LHCN-M2 (cell line): ENCODE results near the gene MGAT4A. TPM values are rescaled to one million over a fixed set of nuclear protein-coding genes. Genes with fewer than 3 reads are reported as not detected.
"Not testable (repeated sequence)": the region's sequence is repeated elsewhere in the genome, so short reads cannot be mapped to it uniquely, and the experiment has no call there.

Experiments used
- DNase-seq: peaks from one replicate; pipeline ENCODE4 v3.0.0-alpha.2; 2012; ENCODE audit warnings: low read depth
- total RNA-seq: library from RNA; depleted of rRNA; stranded (reverse); fragments of >200 nt; gene quantifications from 2 replicates; pipeline ENCODE4 v1.2.3, GENCODE V29; 2014

MGAT4A gene
- total RNA-seq, 1 experiment from 2014 or later: 0.17 TPM

DNA sequence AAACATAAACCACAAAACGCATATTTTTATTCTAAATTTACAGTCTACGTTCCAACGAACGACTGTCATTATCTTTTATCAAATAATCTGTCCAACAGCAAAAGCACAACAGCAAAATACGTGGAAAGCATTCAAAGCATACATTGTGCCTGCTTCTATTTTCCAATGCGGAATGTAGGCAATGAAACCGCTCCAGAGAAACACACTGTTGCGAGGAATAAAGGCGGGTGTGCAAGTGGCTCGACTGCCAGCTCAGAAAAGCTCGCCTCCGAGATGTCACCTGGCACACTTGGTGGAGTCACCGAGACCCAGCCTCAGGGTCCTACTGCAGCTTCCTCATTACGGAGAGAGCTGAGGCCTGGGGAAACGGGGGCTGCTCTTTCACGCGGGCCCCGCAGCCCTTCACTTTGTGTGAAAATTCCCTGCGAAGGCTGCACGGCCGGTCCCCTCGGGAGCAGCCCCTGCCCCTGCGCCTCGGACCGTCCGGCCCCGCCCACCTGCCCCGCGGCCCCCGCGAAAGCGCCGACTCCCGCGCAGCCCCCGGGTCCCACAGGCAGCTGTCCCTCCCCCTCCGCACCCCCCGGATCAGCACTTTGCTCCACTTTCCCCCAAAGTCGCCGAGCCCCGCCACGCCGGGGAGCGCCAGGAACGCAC, 752 bp downstream of the MGAT4A start:
- no peak for DNase-seq

DNA sequence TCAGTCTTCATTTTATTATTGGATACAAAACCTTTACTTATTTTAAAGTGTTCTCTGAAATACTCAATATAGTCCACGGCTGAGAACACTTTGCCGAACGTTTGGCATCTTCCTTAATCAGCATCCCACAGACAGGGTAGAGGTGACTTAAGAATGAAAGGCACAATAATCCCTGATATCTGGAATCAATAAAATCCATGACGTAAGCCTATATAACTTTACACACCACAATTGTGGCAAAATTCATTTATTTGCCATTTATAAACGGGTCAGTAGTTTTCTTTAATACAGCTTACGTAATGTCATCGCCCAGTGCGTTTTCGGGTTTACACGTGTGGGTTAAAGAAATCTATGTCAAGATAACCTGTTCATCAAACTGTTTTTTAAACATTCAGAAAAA, 1.3 kb downstream of the MGAT4A start:
- no peak for DNase-seq

DNA sequence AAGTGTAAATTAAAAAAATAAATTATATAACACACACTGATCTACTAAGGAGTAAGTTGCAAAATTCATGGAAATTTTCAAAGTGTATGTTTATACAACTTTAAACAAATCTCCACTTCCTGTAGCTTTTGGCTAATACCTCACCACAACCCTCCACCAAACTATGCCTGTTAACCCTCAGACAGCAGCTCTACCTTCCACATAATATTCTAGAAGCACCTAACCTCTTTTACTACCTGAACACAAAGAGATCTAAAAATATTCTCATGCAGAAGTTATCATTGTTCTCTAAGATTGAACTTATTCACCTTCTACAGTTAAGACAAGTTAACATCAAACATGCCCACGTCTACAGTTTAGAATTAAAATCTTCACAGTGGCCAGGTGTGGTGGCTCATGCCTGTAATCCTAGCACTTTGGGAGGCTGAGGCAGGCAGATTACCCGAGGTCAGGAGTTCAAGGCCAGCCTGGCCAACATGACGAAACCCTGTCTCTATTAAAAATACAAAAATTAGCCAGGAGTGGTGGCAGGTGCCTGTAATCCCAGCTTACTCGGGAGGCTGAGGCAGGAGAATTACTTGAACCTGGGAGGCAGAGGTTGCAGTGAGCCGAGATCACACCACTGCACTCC, 2.7 kb downstream of the MGAT4A start:
- DNase-seq: not testable (repeated sequence)

DNA sequence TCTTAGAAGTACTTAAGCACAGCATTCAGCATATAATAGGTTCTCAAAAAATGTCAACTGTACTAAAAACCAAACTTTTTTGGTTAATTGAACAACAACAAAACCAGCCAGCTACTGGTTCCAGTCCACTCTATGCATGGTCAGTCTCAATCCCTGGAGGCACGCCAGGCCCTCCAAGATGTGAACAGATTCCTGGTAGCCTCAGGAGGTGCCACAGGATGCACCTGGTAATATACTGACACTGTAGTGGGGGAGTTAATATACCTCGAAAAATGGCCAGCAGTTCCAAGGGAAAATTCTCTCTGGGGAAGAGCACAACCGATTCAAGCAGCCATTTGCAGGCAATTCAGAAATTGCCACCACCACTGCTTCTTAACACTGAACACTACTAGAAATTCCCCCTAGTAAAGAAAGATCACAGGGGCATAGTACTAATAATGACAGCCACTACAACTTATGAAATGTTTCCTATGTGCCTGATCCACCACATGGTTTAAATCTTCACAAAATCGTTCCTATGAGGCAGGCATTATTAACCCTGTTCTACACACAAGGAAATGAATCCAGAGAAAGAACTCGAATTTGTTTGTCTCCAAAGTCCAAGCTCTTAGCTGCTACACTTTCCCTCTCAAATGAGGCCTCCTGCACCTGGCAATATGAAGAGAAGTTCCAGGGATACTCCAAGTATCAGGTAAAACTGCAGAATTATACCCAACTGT, 3.4 kb downstream of the MGAT4A start:
- DNase-seq: no peak

DNA sequence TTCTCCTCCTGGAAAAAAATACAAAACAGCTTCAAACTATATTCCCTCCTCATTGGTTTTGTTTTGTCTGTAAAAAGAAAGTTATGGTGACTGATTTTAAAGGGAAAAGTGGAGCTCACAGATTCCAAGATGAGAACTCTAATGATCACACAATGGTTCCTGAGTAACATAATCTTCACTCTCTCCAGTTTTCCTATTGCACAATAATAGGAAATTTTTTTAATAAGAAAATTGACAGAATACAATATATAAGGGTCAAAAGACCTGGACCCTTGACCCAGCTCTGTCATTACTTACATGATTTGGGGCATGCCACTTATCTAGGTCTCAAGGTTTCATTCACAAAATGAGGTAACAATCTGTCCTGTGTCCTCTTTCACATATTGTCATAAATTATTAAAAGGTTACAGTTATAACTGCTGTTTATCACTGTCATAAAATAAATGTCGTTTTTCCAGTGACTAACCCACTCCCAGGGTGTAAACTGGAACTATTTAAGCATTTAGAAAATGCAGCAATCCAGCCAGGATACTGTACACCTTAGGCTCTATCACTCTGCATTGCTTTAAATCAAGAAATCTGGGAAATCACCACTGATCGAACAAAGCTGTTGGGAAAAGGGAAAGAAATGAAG, 4.1 kb downstream of the MGAT4A start:
- no peak for DNase-seq

DNA sequence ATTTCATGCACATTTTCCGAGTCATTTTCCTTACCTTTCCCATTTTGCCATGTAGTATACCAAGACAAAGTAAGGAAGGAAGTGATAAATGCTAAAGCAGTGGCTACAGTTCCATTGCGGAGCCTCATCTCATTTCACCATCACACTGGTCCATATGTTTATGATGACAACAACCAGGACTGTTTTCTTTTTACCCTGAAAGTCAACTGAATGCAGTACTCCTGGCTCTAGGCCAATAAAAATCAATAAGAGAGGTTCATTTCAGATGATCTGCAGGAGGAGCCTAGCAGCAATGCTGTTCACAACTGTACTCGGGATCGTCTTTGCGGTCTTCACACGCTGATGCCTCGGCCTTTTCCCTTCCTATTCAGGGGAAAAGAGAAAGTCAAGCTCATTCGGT, 4.7 kb downstream of the MGAT4A start:
- DNase-seq: no peak

DNA sequence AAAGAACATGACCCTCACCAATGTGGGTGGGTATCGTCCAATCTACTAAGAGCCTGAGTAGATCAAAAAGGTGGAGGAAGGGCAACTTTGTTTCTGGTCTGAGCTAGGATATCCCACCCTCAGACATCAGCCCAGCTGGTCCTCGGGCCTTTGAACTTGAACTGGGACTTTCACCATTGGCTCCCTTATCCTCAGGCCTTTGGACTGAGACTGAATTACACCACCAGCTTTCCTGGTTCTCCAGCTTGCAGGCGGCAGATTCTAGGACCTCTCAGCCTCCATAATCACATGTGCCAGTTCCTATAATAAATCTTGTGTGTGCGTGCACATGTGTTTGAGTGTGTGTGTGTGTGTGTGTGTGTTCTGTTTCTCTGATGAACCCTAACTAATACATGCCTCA, 10.6 kb downstream of the MGAT4A start:
- no peak for DNase-seq

DNA sequence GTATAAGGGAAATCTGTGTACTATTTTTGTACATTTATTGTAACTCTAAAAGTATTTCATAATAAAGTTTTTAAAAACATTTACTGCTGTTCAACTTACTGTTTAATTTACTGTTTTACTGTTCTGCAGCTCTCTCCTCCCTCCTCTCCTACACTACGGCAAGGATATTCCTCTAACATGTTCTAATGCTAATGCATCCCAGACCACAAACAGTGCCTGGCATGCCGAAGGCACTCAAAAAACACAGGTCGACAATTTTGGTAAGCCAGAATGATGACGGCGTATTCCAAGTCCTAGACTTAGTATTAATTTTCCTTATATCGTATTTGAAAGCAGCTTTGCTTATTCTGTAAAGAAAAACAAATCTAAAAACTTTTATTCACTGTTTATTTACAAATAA, 13.3 kb downstream of the MGAT4A start:
- no peak for DNase-seq

DNA sequence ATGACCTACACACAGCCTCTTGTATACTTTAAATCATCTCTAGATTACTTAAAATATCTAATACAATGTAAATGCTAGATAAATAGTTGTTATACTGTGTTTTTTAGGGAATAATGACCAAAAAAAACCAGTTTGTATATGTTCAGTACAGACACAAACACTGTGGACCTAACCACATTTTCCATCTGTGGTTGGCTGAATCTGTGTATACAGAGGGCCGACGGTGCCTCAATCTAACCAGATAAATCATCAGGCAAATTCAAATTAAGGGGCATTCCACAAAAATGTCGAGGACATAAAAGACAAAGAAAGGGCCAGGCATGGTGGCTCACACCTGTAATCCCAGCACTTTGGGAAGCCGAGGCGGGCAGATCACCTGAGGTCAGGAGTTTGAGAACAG, 14.1 kb downstream of the MGAT4A start:
- DNase-seq: no peak

DNA sequence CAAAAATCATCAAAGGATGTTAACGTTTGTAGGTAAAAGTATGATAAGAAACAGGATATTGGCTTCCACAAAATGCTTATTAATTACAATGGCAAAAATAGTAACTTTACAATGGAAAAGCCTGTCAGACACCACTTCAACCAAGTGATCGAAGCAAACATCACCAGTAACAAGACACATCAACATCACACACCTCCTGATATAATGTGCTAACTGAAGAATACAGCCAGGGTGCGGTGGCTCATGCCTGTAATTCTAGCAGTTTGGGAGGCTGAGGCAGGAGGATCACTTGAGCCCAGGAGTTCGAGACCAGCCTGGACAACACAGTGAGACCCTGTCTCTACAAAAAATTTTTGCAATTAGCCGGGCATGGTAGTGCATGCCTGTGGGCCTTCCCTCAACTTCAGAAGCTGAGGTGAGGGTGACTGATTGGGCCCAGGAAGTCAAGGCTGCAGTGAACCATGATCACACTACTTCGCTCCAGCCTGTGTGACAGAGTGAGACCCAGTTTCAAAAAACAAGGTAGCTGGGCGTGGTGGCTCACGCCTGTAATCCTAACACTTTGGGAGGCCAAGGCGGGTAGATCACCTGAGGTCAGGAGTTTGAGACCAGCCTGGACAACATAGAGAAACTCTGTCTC, 15.0 kb downstream of the MGAT4A start:
- DNase-seq: no peak

DNA sequence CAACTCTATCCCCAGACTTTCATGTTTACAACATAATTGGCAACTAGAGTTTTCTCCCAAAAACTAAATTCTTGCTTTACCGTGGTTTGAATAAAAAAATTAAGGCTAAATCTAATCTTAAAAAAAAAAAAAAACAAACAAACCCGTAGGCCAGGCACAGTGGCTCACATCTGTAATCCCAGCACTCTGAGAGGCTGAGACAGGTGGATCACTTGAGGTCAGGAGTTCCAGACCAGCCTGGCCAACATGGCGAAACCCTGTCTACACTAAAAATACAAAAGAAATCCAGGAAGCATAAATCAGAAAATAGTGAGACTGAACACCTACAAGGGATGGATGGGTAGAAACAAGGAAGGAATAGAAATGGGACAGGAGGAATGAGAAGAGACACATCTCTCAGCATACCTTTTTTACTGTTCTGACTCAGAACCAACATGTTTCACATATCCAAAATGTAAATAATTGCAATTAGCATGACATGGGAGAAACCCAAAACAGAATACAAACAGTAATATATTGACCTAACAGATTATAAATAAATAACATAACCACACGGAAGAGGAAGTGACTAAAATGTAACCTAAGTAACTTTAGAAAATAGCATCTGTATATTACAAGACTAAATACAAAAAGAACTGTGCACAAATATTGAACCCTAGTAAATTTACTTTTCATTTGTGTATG, 17.5 kb downstream of the MGAT4A start:
- DNase-seq: no peak

DNA sequence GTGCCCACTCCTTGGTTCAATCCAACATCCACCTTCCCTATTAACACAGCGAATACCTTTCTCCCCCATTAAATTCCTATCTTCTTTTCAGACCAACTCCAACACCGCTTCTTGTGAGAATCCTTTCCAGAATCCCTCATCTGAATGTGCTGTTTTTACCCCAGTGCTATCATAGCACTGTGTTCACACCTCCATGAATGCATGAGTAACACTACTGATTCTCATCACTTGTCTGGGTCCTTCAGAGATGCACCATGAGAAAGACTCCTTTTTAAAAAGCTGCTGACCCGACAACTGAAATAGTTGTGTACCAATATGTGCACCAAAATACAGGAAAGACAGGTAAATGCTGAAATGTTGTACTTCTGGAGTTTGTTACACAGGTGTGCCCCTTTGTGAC, 18.8 kb downstream of the MGAT4A start:
- DNase-seq: no peak

DNA sequence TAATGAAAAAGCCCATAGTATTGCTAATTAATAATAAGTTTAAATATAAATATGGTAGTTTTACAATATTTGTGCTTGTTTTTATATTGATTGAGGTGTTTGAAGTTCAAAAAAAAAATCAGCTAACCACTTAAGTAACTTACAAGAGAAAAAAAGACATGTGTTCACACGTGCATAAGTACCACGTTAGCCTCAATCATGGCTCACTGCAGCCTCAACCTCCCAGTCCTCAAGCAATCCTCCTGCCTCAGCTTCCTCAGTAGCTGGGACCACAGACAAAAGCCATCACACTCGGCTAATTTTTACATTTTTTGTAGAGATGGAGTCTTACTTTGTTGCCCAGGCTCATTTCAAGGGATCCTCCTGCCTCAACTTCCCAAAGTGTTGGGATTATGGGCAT, 19.4 kb downstream of the MGAT4A start:
- DNase-seq: no peak

DNA sequence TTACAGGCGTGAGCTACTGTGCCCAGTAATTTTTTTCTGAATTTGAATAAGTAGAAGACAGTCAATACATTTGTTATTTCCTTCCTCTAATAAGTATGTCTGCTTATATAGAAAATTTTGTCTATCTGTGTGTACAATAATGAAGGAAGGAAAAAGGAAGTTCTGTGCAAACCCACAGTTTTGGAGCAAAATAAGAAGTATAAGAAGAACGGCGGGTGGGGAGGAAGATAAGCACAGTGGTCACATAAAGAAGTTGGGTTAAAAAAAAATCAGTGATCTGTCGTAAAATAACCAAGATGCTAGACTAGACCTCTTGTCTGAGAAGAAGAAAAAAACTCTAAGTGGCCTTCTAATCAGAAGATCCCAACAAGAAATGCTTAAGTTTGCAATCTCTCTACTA, 20.2 kb downstream of the MGAT4A start:
- no peak for DNase-seq

DNA sequence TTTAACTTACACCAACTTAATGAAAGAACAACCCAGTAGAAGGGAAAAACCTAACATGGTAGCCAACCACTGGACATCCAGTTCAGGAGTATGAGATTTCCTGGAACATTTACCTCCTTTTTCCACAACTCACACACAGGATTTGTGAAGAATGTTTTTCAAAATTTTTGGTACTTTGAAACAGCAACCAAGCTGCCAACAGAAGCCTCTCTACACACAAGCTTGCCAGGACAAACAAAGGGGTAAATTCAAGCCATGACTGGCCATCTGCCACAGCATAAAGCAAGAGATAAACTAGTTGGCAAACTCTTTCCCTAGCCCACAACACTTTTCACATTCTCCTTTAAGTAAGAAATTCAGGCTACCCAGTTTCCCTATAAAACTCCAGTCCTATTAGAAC, 21.4 kb downstream of the MGAT4A start:
- no peak for DNase-seq

DNA sequence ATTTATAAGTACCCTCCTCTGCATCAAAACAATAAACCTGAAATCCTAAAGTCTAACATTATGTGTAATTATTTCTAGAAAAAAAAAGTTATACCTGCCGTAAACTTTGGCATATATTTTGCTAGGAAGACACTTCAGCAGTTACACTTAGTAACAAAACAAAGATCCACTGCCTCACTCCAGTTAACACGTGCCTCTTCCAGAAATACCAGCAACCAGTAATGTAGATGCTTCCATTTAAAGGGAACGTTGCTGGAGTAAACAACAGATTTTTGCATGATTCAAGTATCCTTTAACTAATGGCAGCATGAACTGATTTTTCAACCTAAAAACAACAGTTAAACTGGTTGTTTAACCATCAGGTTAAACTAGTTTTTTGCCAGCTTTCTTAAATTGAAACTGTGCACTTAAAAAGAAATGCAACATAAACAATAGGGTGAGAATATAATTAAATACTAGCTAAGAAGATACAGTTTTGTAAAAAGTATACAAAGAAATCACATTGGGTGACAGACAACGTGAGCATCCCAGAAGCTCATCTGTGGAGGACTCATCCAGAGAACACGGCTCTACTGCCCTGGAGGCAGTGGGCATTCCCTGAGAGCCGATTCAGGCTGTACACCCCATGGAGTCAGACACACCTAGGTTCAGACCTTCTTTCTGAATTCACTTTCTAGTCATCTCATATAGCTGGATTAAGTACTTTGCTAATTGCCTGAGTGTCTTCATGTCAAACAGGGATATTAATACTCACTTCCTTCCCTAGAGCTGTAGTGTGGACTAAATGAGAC, 22.3 kb downstream of the MGAT4A start:
- no peak for DNase-seq

DNA sequence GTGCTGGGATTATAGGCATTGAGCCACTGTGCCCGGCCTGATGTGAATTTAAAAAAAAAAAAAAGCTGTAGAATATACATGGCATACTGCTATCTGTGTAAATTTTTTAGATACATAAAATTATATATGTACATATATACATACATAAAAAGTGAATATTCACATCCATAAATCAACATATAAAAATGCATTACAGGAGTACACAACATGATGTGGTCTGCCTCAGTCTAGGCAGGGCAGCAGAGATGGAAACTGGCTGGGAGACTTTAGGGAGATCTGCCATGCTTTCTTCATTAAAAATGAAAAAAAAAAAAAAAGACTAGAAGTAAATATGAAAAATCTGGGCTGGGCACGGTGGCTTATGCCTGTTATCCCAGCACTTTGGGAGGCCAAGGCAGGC, 24.3 kb downstream of the MGAT4A start:
- no peak for DNase-seq

DNA sequence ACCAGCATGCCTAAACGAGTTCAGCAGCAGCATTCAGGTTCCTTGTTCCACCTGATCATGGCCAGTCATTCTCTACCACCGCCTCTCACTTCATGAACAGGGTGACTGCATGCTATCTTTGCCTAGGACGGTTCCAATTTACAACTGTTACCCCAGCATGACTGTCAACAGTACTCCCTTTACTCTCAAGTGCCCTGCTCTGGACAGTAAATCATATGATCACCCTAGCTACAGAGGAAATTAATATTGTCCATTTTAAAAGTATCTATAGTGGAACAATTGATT, 25.7 kb downstream of the MGAT4A start:
- no peak for DNase-seq

DNA sequence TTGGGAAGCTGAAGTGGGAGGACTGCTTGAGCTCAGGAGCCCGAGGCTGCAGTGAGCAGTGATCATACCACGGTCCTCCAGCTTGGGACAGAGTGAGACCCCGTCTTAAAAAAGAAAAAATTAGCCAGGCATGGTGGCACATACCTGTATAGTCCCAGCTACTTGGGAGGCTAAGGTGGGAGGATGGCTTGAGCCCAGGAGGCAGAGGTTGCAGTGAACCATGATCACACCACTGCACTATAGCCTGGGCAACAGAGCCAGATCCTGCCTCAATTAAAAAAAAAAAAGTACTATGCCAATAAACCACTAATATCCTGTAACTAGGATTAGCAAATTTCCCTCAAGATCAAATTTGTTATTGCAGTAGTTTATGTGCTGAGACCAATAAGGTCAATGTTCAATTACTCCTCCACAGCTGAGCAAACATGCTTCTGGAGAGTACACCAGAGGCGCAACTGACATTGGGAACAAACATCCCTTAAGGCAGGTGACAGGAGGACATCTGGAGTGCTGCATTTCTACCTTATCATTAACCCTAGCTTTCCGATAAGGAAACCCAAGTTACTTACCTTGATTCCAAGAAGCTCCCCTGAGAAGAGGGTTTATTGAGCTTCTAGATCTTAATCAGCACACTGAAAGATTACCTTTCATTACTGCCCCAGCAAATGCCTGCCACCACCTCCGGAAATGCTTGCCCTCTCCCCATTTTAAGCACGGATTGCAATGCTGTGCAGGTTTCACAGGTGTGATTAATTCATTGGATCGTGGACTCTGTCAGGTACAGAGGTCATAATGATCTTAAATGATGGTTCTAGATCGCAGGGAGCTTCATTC, 26.2 kb downstream of the MGAT4A start:
- no peak for DNase-seq

DNA sequence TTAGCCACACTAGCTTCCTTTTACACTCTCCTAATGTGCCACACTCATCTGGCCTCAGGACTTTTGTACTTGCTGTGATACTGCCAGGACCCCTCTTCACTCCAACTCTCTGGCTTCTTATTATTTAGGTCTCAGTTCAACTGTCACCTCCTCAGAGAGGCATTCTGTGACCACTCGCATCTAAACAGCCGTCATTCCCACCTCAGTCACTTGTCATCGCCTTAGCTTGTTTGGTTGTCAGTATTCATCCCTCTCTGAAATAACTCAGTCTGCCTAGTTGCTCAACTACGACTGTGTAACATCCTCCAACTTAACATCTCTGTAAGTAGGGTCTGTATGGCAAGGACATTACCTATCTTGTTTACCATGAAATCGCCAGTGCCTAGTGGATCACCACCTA, 27.2 kb downstream of the MGAT4A start:
- no peak for DNase-seq
